HepG2 (cell line): Measurements from ENCODE around the gene NNAT. TPM values are rescaled to one million over a fixed set of nuclear protein-coding genes. Genes with fewer than 3 reads are reported as not detected.

Experiments used
- ARID2 ChIP-seq: sonication (generic); formaldehyde crosslinking; IDR thresholded peaks from 2 replicates; pipeline ENCODE4 v1.8.1; 2022; ENCODE audit warnings: mild to moderate bottlenecking, missing genetic modification reagents, borderline replicate concordance
- CEBPG ChIP-seq: IDR thresholded peaks from 2 replicates; pipeline ENCODE4 v1.6.1; 2016
- CENPT ChIP-seq: sonication (generic); formaldehyde crosslinking; IDR thresholded peaks from 2 replicates; pipeline ENCODE4 v1.8.0; 2022; ENCODE audit warnings: low read depth, mild to moderate bottlenecking, moderate library complexity, missing genetic modification reagents
- EP300 ChIP-seq, 3 experiments: sonication (generic) in 1 of 3; formaldehyde crosslinking in 1 of 3; IDR thresholded peaks; 2 replicates each; pipeline versions ENCODE4 v1.5.1 to v1.6.1; 2011 to 2020; ENCODE audit warnings: low read depth in 2 of 3, low read length in 2 of 3, borderline replicate concordance in 1 of 3, improper control_type of control experiment in 1 of 3, mild to moderate bottlenecking in 1 of 3, missing genetic modification reagents in 1 of 3, moderate library complexity in 1 of 3
- HBP1 ChIP-seq: IDR thresholded peaks from 2 replicates; pipeline ENCODE4 v1.6.1; 2016; ENCODE audit warnings: low read depth, control low read depth
- HDAC1 ChIP-seq: sonication (generic); formaldehyde crosslinking; IDR thresholded peaks from 2 replicates; pipeline ENCODE4 v1.5.1; 2020; ENCODE audit warnings: mild to moderate bottlenecking, missing genetic modification reagents
- JUNB ChIP-seq: sonication (generic); formaldehyde crosslinking; IDR thresholded peaks from 2 replicates; pipeline ENCODE4 v1.8.0; 2022; ENCODE audit warnings: missing genetic modification reagents, mild to moderate bottlenecking, borderline replicate concordance
- KAT7 ChIP-seq: IDR thresholded peaks from 2 replicates; pipeline ENCODE4 v1.6.1; 2018; ENCODE audit warnings: borderline replicate concordance, missing compliant biosample characterization
- KDM5A ChIP-seq: fragments of 200-600 bp; sonication (generic); IDR thresholded peaks from 2 replicates; pipeline ENCODE4 v1.7.0; 2018; ENCODE audit warnings: antibody characterized with exemption, mild to moderate bottlenecking, low read length, borderline replicate concordance
- KLF16 ChIP-seq, 2 experiments: sonication (generic) in 1 of 2; formaldehyde crosslinking in 1 of 2; IDR thresholded peaks; 2 replicates each; pipeline versions ENCODE4 v1.6.1 to v1.8.0; 2016 to 2023; ENCODE audit warnings: missing genetic modification reagents in 2 of 2, missing compliant biosample characterization in 1 of 2
- MED8 ChIP-seq: sonication (generic); formaldehyde crosslinking; IDR thresholded peaks from 2 replicates; pipeline ENCODE4 v1.8.1; 2023; ENCODE audit warnings: mild to moderate bottlenecking, missing genetic modification reagents; ENCODE audit not compliant: insufficient replicate concordance
- MLLT10 ChIP-seq: sonication (generic); formaldehyde crosslinking; IDR thresholded peaks from 2 replicates; pipeline ENCODE4 v1.4.0; 2020; ENCODE audit warnings: missing genetic modification reagents
- MLX ChIP-seq: IDR thresholded peaks from 2 replicates; pipeline ENCODE4 v1.6.1; 2016
- NCOR1 ChIP-seq: fragments of 200-600 bp; sonication (generic); IDR thresholded peaks from 2 replicates; pipeline ENCODE4 v1.7.0; 2017; ENCODE audit warnings: antibody characterized with exemption, low read length, borderline replicate concordance
- NFKB2 ChIP-seq: sonication (generic); formaldehyde crosslinking; IDR thresholded peaks from 2 replicates; pipeline ENCODE4 v1.4.0; 2020; ENCODE audit warnings: missing genetic modification reagents, borderline replicate concordance
- NKX3-1 ChIP-seq: sonication (generic); formaldehyde crosslinking; IDR thresholded peaks from 2 replicates; pipeline ENCODE4 v1.5.0; 2020; ENCODE audit warnings: missing genetic modification reagents
- SIX4 ChIP-seq: sonication (generic); formaldehyde crosslinking; IDR thresholded peaks from 2 replicates; pipeline ENCODE4 v1.4.0; 2020; ENCODE audit warnings: missing genetic modification reagents
- SMAD1 ChIP-seq: sonication (generic); formaldehyde crosslinking; IDR thresholded peaks from 2 replicates; pipeline ENCODE4 v1.4.0; 2020; ENCODE audit warnings: missing genetic modification reagents, low read depth, mild to moderate bottlenecking, borderline replicate concordance
- TAF1 ChIP-seq: sonication (generic); formaldehyde crosslinking; IDR thresholded peaks from 2 replicates; pipeline ENCODE4 v1.4.0; 2020; ENCODE audit warnings: missing genetic modification reagents
- U2AF1 ChIP-seq: fragments of 200-400 bp; formaldehyde crosslinking; optimal IDR thresholded peaks from 2 replicates; pipeline ENCODE3; 2017; ENCODE audit warnings: mild to moderate bottlenecking, low read depth, low read length
- ZFP37 ChIP-seq: sonication (generic); formaldehyde crosslinking; IDR thresholded peaks from 2 replicates; pipeline ENCODE4 v1.4.0; 2020; ENCODE audit warnings: missing genetic modification reagents, borderline replicate concordance
- ZNF20 ChIP-seq: sonication (generic); formaldehyde crosslinking; IDR thresholded peaks from 2 replicates; pipeline ENCODE4 v1.4.0; 2020; ENCODE audit warnings: mild to moderate bottlenecking, moderate library complexity, missing genetic modification reagents
- ZNF3 ChIP-seq: IDR thresholded peaks from 2 replicates; pipeline ENCODE4 v1.7.0; 2017; ENCODE audit warnings: inconsistent platforms
- ZNF350 ChIP-seq: sonication (generic); formaldehyde crosslinking; IDR thresholded peaks from 2 replicates; pipeline ENCODE4 v1.4.0; 2020; ENCODE audit warnings: mild to moderate bottlenecking, low read depth, missing genetic modification reagents, borderline replicate concordance
- ZNF501 ChIP-seq: sonication (generic); formaldehyde crosslinking; IDR thresholded peaks from 2 replicates; pipeline ENCODE4 v1.5.1; 2020; ENCODE audit warnings: mild to moderate bottlenecking, moderate library complexity, missing genetic modification reagents
- ZNF768 ChIP-seq: sonication (generic); formaldehyde crosslinking; IDR thresholded peaks from 2 replicates; pipeline ENCODE4 v1.4.0; 2020; ENCODE audit warnings: missing genetic modification reagents
- polyA plus RNA-seq, 8 experiments: library from polyadenylated mRNA; depleted of rRNA in 3 of 8; stranded (reverse) in 7 of 8; unstranded in 1 of 8; fragments of >200 nt; fragmentation: Illumina TruSeq in 4 of 8; extraction: Trizol in 4 of 8; gene quantifications; 2 replicates each; pipeline versions ENCODE4 v1.2.1 to v1.2.3, GENCODE V29; 2011 to 2016; ENCODE audit warnings: low read depth in 4 of 8, missing spikeins in 1 of 8, mixed read lengths in 1 of 8; ENCODE audit not compliant: insufficient read depth in 1 of 8
- total RNA-seq, 5 experiments: library from RNA; depleted of rRNA; stranded (reverse); fragments of >200 nt; fragmentation: Illumina TruSeq; extraction: Trizol; gene quantifications; 2 replicates each; pipeline ENCODE4 v1.2.3, GENCODE V29; 2016; ENCODE audit warnings: low read depth in 1 of 5

Gene NNAT
- total and polyA plus RNA-seq, 2 of the 13 experiments (the other 11 are each of a cell fraction or from before 2014, with no cell fraction given), result not detected

DNA sequence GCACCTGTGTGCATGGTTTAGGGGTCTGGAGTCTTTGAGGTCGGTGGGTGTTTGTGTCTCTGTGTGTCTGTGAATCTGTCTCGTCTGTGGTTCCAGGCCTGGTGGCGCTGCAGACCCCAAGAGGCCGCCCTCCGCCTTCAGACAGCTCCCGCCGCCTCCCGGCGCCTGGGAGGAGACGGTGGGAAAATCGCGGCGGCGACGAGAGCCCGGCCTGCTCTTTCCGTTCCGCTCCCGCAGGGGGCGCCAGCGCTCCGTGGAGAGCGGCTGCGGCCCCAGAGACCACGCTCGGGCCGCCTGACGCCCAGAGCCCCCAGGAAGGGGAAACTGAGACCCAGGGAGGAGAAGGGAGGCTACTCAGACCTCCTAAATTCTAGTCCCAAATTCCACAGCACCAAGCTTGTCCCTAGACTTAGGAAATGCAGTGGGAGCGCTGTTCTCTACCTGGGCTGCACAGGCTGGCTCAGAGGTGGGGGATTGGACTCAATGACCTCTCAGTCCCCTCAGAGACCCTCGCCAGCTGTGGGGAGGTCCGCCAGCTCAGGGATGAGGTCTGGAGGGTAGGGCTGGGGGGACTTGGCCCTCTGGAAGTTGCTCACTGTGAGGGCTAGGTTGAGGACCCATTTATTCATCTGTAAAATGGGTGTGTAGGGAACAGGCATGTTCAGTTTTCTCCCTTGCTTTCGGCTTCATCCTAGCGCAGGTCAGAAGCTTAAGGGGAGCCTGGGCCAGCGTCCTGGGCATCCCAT lies 43.5 kb downstream of the NNAT start (continued):
- TF ChIP-seq MLX (CRISPR knock-in tag) (peak; percentile 62; the same call in 1 of the 2 replicates), NFKB2 (no peak; the same call in 1 of the 2 replicates), MED8 (CRISPR knock-in tag) (no peak), JUNB (CRISPR knock-in tag) (no peak), HDAC1 (0 out of 2 replicates have a peak, but pooled peaks have one; percentile 40), ZNF350 (CRISPR knock-in tag) (no peak), ZNF768 (CRISPR knock-in tag) (peak; percentile 77), NCOR1 (no peak), KAT7 (CRISPR knock-in tag) (no peak), SMAD1 (CRISPR knock-in tag) (no peak), SIX4 (CRISPR knock-in tag) (no peak), TAF1 (no peak), ZNF501 (peak; percentile 88), EP300 (IDR thresholded peaks at IDR 0.05; ENCODE audit: low read depth in 2 of 2, low read length in 2 of 2) (no peak), EP300 (CRISPR knock-in tag; IDR thresholded peaks at IDR 0.05; ENCODE audit: borderline replicate concordance) (no peak), KDM5A (no peak), CEBPG (CRISPR knock-in tag) (peak; percentile 33; the same call in 1 of the 2 replicates), ZFP37 (CRISPR knock-in tag) (no peak), NKX3-1 (CRISPR knock-in tag) (no peak), CENPT (CRISPR knock-in tag) (no peak), ZNF3 (CRISPR knock-in tag) (no peak), HBP1 (no peak), MLLT10 (CRISPR knock-in tag) (no peak), KLF16 (CRISPR knock-in tag; IDR thresholded peaks at IDR 0.05) (no peak), U2AF1 (no peak), ZNF20 (no peak), ARID2 (no peak)
